ENCODE measurements around the gene MIEN1. TPM values are rescaled to one million over a fixed set of nuclear protein-coding genes. Genes with fewer than 3 reads are reported as not detected.
"Not testable (repeated sequence)": the region's sequence is repeated elsewhere in the genome, so short reads cannot be mapped to it uniquely, and the experiment has no call there.

MIEN1 gene
- total RNA-seq, 2 donors from 2014 or later = 79.1 to 98.2 TPM

GRCh38 chr17:39750131-39751015 lies 20.0 kb upstream of the MIEN1 start:
- 16 to 22% methylated on average over 3 to 9 of the region's 9 CpGs for WGBS, 2 donors

GRCh38 chr17:39748444-39749034 lies 18.2 kb upstream of the MIEN1 start:
- DNase-seq, H3K9me3 ChIP-seq, H3K27me3 ChIP-seq, ATAC-seq, H3K4me3 ChIP-seq: not testable (repeated sequence)
- intact Hi-C loops (cut with DNase I) = loop anchor here (10.0 kb wide), 1 partner anchor 64 kb away; the partner anchor contains the start of gene PGAP3
- H3K36me3 ChIP-seq (replicated peaks in 1 of 2; ENCODE audit: insufficient read depth in 1 of 2, low read depth in 2 of 2) = peaks cover 24 to 25% of the 10 kb centered on the region in 2 donors
- 91 to 94% methylated on average over 8 of the region's 8 CpGs for WGBS, 2 donors
- H3K4me1 ChIP-seq = peaks cover 37% of the 10 kb centered on the region
- peak overlapping the region in 2 of 4 donors; percentile 10 to 82 for H3K27ac ChIP-seq

More at GRCh38 chr17:39750131-39751015, 20.0 kb upstream of the MIEN1 start:
- Histone ChIP-seq H3K4me3 (no peak overlapping the region), H3K27ac (peak overlapping the region; percentile 55 to 82 (median 74)), H3K27me3 (no peaks in the 10 kb centered on the region), H3K9me3 (no peaks in the 10 kb centered on the region), H3K4me1 (peaks cover 48% of the 10 kb centered on the region), H3K36me3 (replicated peaks in 1 of 2; ENCODE audit: insufficient read depth in 1 of 2, low read depth in 2 of 2) (peaks cover 11 to 13% of the 10 kb centered on the region in 2 donors)
- TF ChIP-seq CTCF (IDR thresholded peaks at IDR 0.05) (no peak), POLR2A (IDR thresholded peaks at IDR 0.05) (peak in 1 of 3 donors; percentile 7)
- DNase-seq (peak; percentile 84 to 92 (median 90)), ATAC-seq (peak; percentile 63)
- intact Hi-C loops (cut with DNase I) = no loop called here

GRCh38 chr17:39747745-39748144 lies 17.4 kb upstream of the MIEN1 start:
- peaks cover 29 to 31% of the 10 kb centered on the region in 2 donors for H3K36me3 ChIP-seq (replicated peaks in 1 of 2; ENCODE audit: insufficient read depth in 1 of 2, low read depth in 2 of 2)
- intact Hi-C loops (cut with DNase I) = loop anchor here (10.0 kb wide), 1 partner anchor 63 kb away; the partner anchor contains the start of gene PGAP3
- no peak overlapping the region for H3K4me3 ChIP-seq
- H3K4me1 ChIP-seq = peaks cover 31% of the 10 kb centered on the region
- H3K9me3 ChIP-seq = no peaks in the 10 kb centered on the region
- peak overlapping the region in 1 of 4 donors; percentile 10 for H3K27ac ChIP-seq
- TF ChIP-seq POLR2A (IDR thresholded peaks at IDR 0.05) = no peak
- TF ChIP-seq CTCF (IDR thresholded peaks at IDR 0.05) = no peak
- 92 to 99% methylated on average over 4 of the region's 4 CpGs for WGBS, 2 donors
- peak in 1 of 4 donors; percentile 7 for DNase-seq
- H3K27me3 ChIP-seq = no peaks in the 10 kb centered on the region
- no peak for ATAC-seq

- 97 to 100% methylated on average over 1 to 7 of the region's 7 CpGs for WGBS, 2 donors
- TF ChIP-seq POLR2A (IDR thresholded peaks at IDR 0.05) (no peak), CTCF (IDR thresholded peaks at IDR 0.05) (no peak)
- no peaks in the 10 kb centered on the region for H3K27me3 ChIP-seq
- H3K27ac ChIP-seq = no peak overlapping the region
- ATAC-seq (no peak), DNase-seq (no peak)
- intact Hi-C loops (cut with DNase I) = loop anchor here (10.0 kb wide), 1 partner anchor 61 kb away; the partner anchor contains the start of gene PGAP3
- no peaks in the 10 kb centered on the region for H3K9me3 ChIP-seq
- no peak overlapping the region for H3K4me3 ChIP-seq
- H3K36me3 ChIP-seq (replicated peaks in 1 of 2; ENCODE audit: insufficient read depth in 1 of 2, low read depth in 2 of 2) = peaks cover 31 to 32% of the 10 kb centered on the region in 2 donors
- H3K4me1 ChIP-seq = peaks cover 41% of the 10 kb centered on the region
Observed at GRCh38 chr17:39746145-39746461, 15.8 kb upstream of the MIEN1 start.

All from body of pancreas (tissue), 4 donors.